Measurements from ENCODE around the gene LRBA.

DNA sequence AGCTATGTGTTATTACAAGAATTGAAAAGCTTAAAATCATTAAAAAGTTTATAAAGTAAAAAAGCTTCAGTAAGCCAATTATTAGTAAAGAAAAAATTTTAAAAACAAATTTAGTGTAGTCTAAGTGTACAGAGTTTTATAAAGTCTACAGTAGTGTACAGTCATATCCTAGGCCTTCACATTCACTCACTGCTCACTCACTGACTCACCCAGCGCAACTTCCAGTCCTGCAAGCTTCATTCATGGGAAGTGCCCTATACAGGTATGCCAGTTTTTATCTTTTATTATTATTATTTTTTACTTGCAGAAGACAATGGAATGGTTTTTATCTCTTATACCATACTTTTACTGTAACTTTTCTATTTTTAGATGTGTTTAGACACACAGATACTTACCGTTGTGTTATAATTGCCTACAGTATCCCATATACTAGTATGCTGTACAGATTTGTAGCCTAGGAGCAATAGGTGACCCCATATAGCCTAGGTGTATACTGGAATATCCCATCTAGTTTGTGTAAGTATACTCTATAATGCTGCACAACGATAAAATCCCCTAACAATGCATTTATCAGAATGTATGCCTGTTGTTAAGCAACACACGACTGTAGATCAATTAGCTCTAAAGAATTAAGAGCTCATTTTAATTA, 706.1 kb downstream of the LRBA start:
- TF ChIP-seq POLR2A (IDR thresholded peaks at IDR 0.05; ENCODE audit: low read depth, low read length) (peak; percentile 27), EZH2 (IDR thresholded peaks at IDR 0.05; ENCODE audit: borderline replicate concordance, low read depth, low read length, severe bottlenecking) (no peak), POLR2AphosphoS5 (IDR thresholded peaks at IDR 0.05; ENCODE audit: insufficient read depth, low read depth, low read length) (peak; percentile 65), MYC (IDR thresholded peaks at IDR 0.05; ENCODE audit: low read depth, low read length) (no peak), FOS (IDR thresholded peaks at IDR 0.05; ENCODE audit: borderline replicate concordance, insufficient read depth, low read length) (peak; percentile 97), GATA2 (IDR thresholded peaks at IDR 0.05; ENCODE audit: insufficient read depth, insufficient read length, low read depth, low read length) (peak; percentile 45)
- TF ChIP-seq, protein P1, sequence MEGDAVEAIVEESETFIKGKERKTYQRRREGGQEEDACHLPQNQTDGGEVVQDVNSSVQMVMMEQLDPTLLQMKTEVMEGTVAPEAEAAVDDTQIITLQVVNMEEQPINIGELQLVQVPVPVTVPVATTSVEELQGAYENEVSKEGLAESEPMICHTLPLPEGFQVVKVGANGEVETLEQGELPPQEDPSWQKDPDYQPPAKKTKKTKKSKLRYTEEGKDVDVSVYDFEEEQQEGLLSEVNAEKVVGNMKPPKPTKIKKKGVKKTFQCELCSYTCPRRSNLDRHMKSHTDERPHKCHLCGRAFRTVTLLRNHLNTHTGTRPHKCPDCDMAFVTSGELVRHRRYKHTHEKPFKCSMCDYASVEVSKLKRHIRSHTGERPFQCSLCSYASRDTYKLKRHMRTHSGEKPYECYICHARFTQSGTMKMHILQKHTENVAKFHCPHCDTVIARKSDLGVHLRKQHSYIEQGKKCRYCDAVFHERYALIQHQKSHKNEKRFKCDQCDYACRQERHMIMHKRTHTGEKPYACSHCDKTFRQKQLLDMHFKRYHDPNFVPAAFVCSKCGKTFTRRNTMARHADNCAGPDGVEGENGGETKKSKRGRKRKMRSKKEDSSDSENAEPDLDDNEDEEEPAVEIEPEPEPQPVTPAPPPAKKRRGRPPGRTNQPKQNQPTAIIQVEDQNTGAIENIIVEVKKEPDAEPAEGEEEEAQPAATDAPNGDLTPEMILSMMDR (IDR thresholded peaks at IDR 0.05; ENCODE audit: extremely low read depth in 1 of 2, insufficient read depth in 1 of 2, low read depth in 1 of 2, low read length in 2 of 2) = no peak
- TF ChIP-seq, protein P2, sequence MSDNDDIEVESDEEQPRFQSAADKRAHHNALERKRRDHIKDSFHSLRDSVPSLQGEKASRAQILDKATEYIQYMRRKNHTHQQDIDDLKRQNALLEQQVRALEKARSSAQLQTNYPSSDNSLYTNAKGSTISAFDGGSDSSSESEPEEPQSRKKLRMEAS (IDR thresholded peaks at IDR 0.05; ENCODE audit: insufficient read depth, insufficient read length) = no peak
